IPS-15b (cell line): ENCODE results near the gene DNAI4.
"Not testable (repeated sequence)": the region's sequence is repeated elsewhere in the genome, so short reads cannot be mapped to it uniquely, and the experiment has no call there.

ENCODE experiments used
- H3K27me3 ChIP-seq: one replicate; pipeline ENCODE4 v1.6.1; 2013; ENCODE audit warnings: low read length; ENCODE audit not compliant: control insufficient read depth, insufficient read depth
- H3K36me3 ChIP-seq: one replicate; pipeline ENCODE4 v1.6.1; 2013; ENCODE audit warnings: low read length; ENCODE audit not compliant: control insufficient read depth, insufficient read depth
- H3K4me1 ChIP-seq: one replicate; pipeline ENCODE4 v1.6.1; 2013; ENCODE audit warnings: mild to moderate bottlenecking, low read length; ENCODE audit not compliant: control insufficient read depth, insufficient read depth
- H3K4me3 ChIP-seq: one replicate; pipeline ENCODE4 v1.5.1; 2013; ENCODE audit warnings: low read depth, low read length
- H3K9ac ChIP-seq: one replicate; pipeline ENCODE4 v1.6.1; 2013; ENCODE audit warnings: low read depth, mild to moderate bottlenecking, low read length
- H3K9me3 ChIP-seq: one replicate; pipeline ENCODE4 v1.6.1; 2013; ENCODE audit warnings: mild to moderate bottlenecking, low read length; ENCODE audit not compliant: control insufficient read depth, insufficient read depth

The DNAI4 gene

DNA sequence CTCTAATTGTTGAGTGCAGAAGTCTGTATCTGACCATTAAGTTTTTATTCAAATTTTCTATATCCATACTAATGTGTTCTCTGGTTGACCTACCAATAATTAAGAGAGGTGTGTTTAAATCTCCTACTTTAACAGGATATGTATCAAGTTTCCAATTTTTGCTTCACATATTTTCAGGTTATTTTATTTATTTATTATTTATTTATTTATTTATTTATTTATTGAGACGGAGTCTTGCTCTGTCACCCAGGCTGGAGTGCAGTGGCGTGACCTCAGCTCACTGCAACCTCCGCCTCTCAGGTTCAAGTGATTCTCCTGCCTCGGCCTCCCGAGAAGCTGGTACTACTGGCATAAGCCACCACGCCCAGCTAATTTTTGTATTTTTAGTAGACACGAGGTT lies 52.6 kb downstream of the DNAI4 start:
- H3K9ac ChIP-seq, H3K27me3 ChIP-seq, H3K4me3 ChIP-seq, H3K4me1 ChIP-seq, H3K9me3 ChIP-seq, H3K36me3 ChIP-seq: not testable (repeated sequence)

DNA sequence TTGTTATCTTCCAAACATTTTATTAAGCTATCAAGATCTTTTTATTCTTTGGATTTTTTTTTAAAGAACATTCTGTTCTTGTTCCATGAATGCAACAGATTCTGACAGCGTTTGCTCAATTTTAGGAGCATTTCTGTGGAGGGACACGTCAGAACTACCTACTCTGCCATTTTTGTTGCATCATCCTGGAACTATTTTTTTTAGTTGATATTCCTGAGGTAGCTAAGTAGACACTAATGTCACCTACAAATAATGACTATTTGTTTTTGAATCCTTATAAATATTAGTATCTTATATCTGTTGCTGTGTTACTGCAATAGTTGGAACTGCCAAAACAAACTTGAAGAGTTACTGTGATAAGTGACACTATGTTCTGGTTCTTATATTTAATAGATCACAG lies 57.2 kb downstream of the DNAI4 start:
- H3K4me1 ChIP-seq: no peaks in the 10 kb centered on the region
- H3K9me3 ChIP-seq: no peaks in the 10 kb centered on the region
- no peaks in the 10 kb centered on the region for H3K27me3 ChIP-seq
- no peak overlapping the region for H3K4me3 ChIP-seq
- no peaks in the 10 kb centered on the region for H3K36me3 ChIP-seq
- H3K9ac ChIP-seq: no peak overlapping the region

- Histone ChIP-seq H3K4me1 (no peaks in the 10 kb centered on the region), H3K9ac (no peak overlapping the region), H3K9me3 (no peaks in the 10 kb centered on the region), H3K27me3 (no peaks in the 10 kb centered on the region), H3K36me3 (no peaks in the 10 kb centered on the region), H3K4me3 (no peak overlapping the region)
Measured at GRCh38 chr1:66860529-66860928, 64.1 kb downstream of the DNAI4 start.

DNA sequence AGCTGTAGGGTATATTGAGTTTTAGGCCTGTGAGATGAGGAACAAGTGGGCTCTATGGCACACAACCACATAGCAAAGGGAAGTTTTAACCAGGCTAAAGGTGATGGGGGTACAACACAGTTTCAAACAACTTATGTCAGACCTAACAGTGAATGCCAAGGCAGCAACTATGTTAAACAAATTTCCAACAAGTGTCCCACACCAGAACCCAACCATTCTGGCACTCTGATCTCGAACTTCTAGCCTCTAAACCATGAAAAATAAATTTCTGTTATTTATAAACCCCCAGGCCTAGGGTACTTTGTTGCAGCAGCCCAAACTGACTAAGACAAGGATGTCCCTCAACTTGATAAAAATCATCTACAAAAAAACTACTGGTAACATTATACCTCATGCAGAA lies 71.3 kb downstream of the DNAI4 start:
- no peak overlapping the region for H3K9ac ChIP-seq
- no peaks in the 10 kb centered on the region for H3K4me1 ChIP-seq
- no peaks in the 10 kb centered on the region for H3K27me3 ChIP-seq
- no peaks in the 10 kb centered on the region for H3K9me3 ChIP-seq
- no peak overlapping the region for H3K4me3 ChIP-seq
- H3K36me3 ChIP-seq: no peaks in the 10 kb centered on the region

DNA sequence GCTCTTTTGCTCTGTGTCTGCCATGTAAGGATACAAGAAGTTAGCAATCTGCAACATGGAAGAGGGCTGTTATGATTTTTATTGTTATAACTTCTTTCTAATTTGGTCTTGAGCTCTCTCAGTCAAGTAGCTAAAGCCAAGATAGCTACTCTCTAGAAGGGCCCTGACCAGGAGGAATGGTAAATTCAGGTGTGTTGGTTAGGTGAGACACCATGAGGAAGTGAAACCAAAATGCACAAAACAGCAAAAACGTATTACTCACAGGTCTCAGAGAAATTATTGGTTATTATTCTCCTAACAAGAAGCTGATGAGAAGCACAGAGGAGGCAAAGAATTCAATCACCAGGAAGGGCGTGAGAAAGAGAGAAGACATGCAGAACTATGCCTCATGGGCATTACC lies 71.8 kb downstream of the DNAI4 start:
- H3K36me3 ChIP-seq: no peaks in the 10 kb centered on the region
- no peak overlapping the region for H3K9ac ChIP-seq
- H3K9me3 ChIP-seq: no peaks in the 10 kb centered on the region
- H3K4me3 ChIP-seq: no peak overlapping the region
- no peaks in the 10 kb centered on the region for H3K4me1 ChIP-seq
- H3K27me3 ChIP-seq: no peaks in the 10 kb centered on the region

- Histone ChIP-seq H3K27me3 (no peaks in the 10 kb centered on the region), H3K4me3 (no peak overlapping the region)
Measured at GRCh38 chr1:66850989-66851388, 73.7 kb downstream of the DNAI4 start.

DNA sequence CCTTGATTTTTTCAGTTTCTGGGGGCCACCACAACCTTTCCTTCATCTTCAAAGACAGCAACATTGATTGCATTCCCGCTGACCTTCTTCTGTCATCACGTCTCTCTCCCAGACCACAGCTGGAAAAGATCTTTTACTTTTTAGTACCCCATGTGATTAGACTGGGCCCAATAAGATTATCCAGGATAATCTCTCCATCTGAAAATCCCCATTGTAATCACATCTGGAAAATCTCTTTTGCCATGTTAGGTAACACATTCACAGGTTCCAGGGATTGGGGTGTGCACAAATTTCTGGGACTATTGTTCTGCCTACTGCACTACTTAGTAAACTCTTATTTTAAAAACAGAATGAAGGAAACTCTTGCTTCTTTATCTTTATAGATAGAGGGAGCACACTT lies 76.5 kb downstream of the DNAI4 start:
- Histone ChIP-seq H3K27me3 (no peaks in the 10 kb centered on the region), H3K36me3 (no peaks in the 10 kb centered on the region), H3K9ac (no peak overlapping the region), H3K9me3 (no peaks in the 10 kb centered on the region), H3K4me1 (no peaks in the 10 kb centered on the region), H3K4me3 (no peak overlapping the region)

More at GRCh38 chr1:66850989-66851388, 73.7 kb downstream of the DNAI4 start:
- H3K4me1 ChIP-seq: no peaks in the 10 kb centered on the region
- no peaks in the 10 kb centered on the region for H3K9me3 ChIP-seq
- H3K9ac ChIP-seq: no peak overlapping the region
- H3K36me3 ChIP-seq: no peaks in the 10 kb centered on the region

DNA sequence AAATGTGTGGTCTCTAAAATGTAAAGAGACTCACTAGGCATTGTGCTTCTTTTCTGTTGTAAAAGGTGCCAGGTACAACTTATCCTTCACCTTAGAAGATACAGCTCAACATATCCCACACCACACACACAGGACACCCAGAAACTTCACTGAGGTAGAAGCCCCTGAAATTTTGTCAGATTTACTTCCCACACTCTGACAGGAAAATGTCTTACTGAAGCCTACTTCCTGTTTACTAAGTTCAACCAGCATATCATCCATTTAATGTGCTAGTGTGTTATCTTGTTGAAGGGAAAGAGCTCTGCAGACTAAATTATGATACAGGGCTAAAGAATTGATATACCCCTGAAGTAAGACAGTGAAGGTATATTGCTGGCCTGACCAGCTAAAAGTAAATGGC lies 83.7 kb downstream of the DNAI4 start:
- Histone ChIP-seq H3K9me3 (no peaks in the 10 kb centered on the region), H3K27me3 (no peaks in the 10 kb centered on the region), H3K36me3 (peaks cover 3% of the 10 kb centered on the region), H3K4me3 (no peak overlapping the region), H3K4me1 (no peaks in the 10 kb centered on the region), H3K9ac (no peak overlapping the region)

- Histone ChIP-seq H3K36me3 (no peaks in the 10 kb centered on the region), H3K4me1 (no peaks in the 10 kb centered on the region), H3K4me3 (no peak overlapping the region), H3K9ac (no peak overlapping the region), H3K9me3 (no peaks in the 10 kb centered on the region), H3K27me3 (no peaks in the 10 kb centered on the region)
Measured at GRCh38 chr1:66834926-66835325, 89.7 kb downstream of the DNAI4 start.

- no peaks in the 10 kb centered on the region for H3K36me3 ChIP-seq
- no peaks in the 10 kb centered on the region for H3K9me3 ChIP-seq
- H3K27me3 ChIP-seq: no peaks in the 10 kb centered on the region
- H3K9ac ChIP-seq: no peak overlapping the region
- H3K4me3 ChIP-seq: no peak overlapping the region
- no peaks in the 10 kb centered on the region for H3K4me1 ChIP-seq
Measured at GRCh38 chr1:66833112-66833511, 91.5 kb downstream of the DNAI4 start.

- H3K9me3 ChIP-seq: no peaks in the 10 kb centered on the region
- H3K36me3 ChIP-seq: no peaks in the 10 kb centered on the region
- H3K4me3 ChIP-seq: no peak overlapping the region
- no peak overlapping the region for H3K9ac ChIP-seq
- no peaks in the 10 kb centered on the region for H3K4me1 ChIP-seq
- no peaks in the 10 kb centered on the region for H3K27me3 ChIP-seq
Measured at GRCh38 chr1:66831529-66832239, 93.0 kb downstream of the DNAI4 start.

- Histone ChIP-seq H3K9ac (no peak overlapping the region), H3K9me3 (no peaks in the 10 kb centered on the region), H3K4me3 (no peak overlapping the region)
Measured at GRCh38 chr1:66824771-66825170, 99.9 kb downstream of the DNAI4 start.

More at GRCh38 chr1:66824771-66825170, 99.9 kb downstream of the DNAI4 start:
- H3K36me3 ChIP-seq: no peaks in the 10 kb centered on the region
- no peaks in the 10 kb centered on the region for H3K4me1 ChIP-seq
- no peaks in the 10 kb centered on the region for H3K27me3 ChIP-seq
